GM21737 (cell line): ENCODE results near the gene MED1.

Source experiments
- ATAC-seq: cut with Tn5 transposase; IDR thresholded peaks from one replicate; pipeline ENCODE4 v1.9.1; 2021; ENCODE audit warnings: mild to moderate bottlenecking, moderate library complexity; ENCODE audit not compliant: unreplicated experiment

The MED1 gene

GRCh38 chr17:39365872-39366271 is 85.2 kb downstream of the MED1 start:
- no peak for ATAC-seq

- ATAC-seq: no peak
Measured at GRCh38 chr17:39365242-39365641, 85.8 kb downstream of the MED1 start.

DNA sequence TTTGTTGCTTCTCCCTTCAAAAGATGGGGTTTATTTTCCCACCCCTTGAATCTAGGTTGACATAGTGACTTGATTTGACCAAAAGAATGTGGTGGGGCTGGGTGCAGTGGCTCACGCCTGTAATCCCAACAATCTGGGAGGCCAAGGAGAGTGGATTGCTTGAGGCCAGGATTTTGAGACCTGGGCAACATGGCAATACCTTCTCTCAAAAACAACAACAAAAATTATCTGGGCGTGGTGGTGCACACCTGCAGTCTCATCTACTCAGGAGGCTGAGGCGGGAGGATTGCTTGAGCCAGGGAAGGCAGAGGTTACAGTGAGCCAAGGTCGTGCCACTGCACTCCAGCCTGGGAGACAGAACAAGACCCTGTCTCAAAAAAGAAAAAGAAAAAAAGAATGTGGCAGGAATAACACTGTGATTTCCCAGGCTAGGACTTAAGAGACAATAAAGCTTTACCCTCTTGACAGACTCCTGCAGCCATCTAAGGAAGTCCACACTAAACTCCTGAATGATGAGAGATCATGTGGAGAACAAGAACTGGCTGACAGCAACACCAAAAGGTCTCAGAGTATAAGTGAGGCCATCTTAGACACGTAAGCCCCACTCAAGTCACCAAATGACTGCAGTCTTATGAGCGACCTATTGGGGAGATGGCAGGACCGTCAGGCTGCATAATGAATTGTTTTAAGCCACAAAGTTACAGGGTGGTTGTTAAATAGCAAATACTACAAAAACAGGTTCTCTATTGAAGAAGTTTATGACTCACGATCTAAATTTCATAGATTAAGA is 86.6 kb downstream of the MED1 start:
- ATAC-seq: no peak

DNA sequence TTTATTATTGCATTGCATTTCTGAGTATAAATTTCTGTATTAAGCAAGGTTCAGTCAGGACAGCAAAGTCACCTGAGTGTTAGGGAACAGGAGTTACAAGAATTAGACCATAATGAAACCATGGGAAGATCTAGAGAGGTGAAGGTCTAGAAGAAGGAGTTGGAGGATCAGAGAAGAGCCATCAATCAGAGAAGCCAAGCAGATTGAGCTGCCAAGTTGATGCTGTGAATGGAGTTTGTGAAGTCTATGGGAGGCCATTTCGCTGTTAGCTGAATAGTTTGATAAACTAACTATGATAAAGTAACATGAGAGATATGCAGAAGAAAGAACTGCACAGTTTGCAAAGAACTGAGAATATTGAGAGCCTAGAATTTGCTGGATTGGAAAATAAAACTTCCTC is 90.0 kb downstream of the MED1 start:
- ATAC-seq: no peak

- no peak for ATAC-seq
Measured at GRCh38 chr17:39360537-39360936, 90.5 kb downstream of the MED1 start.

GRCh38 chr17:39359994-39360393 is 91.1 kb downstream of the MED1 start:
- ATAC-seq: no peak

- no peak for ATAC-seq
Measured at GRCh38 chr17:39357986-39358385, 93.1 kb downstream of the MED1 start.

DNA sequence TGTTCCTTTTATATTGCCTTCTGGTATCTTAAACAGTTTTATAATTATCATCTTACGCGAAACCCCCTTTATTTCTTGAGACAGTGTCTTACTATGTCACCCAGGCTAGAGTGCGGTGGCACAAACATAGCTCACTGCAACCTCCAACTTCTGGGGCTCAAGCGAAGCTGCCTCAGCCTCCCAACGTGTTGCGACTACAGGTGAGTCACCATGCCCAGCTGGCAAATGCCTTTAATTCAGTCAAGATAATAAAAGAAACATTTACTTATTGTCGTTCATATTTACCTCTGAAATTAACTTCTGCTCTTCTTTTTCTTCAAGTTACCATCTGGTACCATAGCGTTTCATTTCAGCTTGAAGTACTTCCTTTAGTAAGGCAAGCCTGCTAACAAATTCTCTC is 93.6 kb downstream of the MED1 start:
- ATAC-seq: no peak
